NCI-H128 (cell line): ENCODE measurements around the gene RHBDD3.
A peak's percentile ranks its signal among the peaks of the same experiment; 100 is the strongest.

ENCODE experiments used
- DNase-seq: peaks from one replicate; lab custom pipeline; 2025; ENCODE audit not compliant: unreplicated experiment; lab: John Stamatoyannopoulos, UW

Gene RHBDD3

DNA sequence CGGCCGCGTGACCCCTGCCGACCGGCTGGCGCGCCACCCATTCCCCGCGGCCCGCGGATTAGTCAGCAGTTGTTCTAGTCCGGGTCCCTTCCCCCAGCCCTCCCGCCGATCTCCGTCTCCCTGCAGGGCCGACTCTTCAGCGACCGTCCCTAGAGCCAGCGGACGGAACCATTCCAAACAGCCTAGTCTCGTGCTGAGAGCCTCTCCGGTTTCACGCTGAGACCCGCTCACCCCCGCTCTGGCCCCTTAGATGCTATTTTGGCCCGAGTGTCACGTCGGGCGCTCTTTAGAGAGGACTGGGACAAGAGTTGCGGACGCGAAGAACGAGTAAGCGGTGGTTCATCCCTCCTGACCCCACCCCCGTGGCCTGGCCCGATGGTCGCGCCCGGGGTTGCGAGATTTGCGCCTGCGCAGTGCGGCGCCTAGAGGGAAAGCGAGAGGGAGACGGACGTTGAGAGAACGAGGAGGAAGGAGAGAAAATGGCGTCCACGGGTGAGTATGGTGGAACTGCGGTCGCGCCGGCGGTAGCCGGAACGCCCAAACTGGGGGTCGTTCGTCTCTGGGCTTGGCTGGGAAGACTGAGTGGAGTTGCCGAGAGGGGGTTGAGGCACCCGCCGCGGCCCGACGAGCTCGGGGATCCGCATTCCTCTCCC lies at the start of gene RHBDD3, which contains the start of gene EWSR1:
RHBDD3 (minus strand) TSS at position 124 of the 653 bp plus-strand sequence. CDS start 2,355 bp downstream, outside the sequence.
EWSR1 (plus strand) TSS at position 411 of the 653 bp plus-strand sequence; CDS start at position 480, 69 bp downstream.
- peak; percentile 93 for DNase-seq

DNA sequence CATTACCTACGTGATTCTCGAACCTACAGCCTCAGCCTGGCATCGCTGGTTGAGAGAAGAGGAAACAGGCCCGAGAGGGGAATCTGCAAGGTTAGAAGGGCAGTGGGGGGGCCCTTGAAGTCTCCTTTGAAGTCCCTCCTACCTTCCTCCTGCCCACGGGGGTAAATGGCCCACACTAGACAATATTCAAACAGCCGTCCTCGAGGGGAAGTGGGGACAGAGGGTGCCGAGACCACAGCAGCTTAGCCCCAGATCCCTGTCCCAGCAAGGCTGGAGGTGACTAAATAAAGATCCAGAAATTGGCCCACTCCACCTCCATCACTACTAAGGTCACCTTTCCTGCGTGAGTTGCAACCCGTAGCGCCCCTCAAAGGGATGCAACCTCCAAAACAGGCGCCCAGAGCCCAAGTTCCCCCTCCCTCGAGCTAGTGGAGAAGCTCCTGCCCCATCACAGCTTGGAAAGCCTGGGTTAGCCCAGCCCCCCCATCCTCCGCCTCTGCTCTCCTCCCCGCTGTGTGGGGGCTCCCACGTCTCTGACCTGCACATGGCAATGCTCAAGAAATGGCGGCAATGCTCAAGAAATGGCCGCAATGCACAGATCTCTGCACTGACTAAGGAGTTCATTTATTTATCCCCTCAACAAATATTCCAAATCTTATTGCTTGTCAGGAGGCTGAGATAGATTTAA lies 48.5 kb upstream of the RHBDD3 start:
- DNase-seq, result no peak

DNA sequence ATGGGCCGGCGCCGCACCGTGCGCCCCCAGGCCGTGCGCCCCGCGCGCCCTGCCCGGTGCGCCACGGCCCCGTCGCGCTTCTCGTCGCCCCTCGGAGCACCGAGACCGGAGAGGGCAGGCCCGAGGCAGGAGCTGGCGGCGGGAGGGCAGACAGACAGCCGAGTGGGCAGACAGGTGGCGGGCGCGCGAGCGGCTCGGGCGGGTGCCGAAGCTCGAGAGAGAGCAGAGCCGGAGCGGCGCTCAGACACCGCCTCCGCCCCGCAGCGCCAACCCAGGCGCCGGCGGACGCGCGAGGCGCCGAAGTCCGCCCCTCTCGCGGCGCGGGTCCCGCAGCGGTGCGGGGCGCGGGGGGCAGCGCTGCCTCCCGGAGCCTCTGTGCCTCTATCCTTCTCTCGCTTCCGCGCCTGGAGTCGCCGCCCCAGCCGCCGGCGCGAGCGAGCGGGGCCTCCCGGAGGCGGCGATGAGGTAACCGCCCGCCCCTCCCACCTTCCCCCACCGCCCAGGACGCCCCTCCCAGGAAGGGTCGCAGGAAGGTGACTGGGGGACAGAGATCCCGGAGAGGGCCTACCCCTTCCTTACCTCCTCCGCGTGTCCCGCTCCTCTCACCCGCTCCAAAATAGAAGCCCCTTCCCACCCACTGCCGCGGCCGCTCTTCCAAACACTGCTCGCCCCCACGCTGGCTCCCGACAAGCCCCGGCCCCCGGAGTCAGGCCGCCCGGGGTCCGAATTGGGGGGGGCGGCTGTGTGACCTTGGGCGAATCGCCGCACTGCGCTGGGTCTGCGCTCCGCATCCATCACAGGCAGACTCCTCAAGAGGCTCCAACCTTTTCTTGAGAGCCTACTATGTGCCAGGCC lies 47.7 kb upstream of the RHBDD3 start, which contains the start of gene RASL10A:
RASL10A (minus strand) TSS at position 412 of the 855 bp plus-strand sequence. CDS start 451 bp downstream, outside the sequence.
- DNase-seq, result no peak

DNA sequence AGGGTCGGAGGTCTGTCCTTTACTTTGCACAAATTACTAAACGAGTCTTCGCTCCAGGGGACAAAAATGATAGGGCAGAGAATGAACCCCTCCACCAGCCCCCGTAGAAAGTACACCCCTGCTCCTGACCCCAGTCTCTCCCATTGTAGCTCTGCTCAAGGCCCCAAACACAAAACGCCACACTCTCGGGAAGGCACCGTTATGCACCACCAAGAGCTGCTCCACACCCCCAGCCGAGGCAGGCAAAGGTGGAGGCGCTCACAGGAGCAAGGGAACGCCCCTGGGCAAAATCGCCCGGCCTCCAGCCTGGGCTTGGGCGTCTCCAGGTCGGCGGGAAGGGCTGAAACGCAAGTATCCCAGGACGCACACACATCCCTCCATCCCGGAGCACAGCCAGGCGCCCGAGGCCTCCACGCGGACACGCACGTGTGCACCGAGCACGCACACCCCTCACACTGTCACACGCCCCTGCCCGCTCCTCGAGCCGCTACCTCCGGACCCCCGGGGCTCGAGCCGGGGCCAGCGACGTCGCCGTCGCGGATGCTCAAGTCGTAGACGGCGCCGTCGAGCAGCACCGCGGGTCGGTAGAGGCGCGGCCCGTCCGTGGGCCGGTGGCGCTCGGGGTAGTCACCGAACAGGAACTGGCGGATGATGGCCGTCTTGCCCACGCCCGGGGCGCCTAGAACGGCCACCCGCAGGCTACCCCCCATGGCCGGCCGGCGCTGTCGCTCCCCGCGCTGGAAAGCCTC lies 46.9 kb upstream of the RHBDD3 start:
- DNase-seq, result no peak

DNA sequence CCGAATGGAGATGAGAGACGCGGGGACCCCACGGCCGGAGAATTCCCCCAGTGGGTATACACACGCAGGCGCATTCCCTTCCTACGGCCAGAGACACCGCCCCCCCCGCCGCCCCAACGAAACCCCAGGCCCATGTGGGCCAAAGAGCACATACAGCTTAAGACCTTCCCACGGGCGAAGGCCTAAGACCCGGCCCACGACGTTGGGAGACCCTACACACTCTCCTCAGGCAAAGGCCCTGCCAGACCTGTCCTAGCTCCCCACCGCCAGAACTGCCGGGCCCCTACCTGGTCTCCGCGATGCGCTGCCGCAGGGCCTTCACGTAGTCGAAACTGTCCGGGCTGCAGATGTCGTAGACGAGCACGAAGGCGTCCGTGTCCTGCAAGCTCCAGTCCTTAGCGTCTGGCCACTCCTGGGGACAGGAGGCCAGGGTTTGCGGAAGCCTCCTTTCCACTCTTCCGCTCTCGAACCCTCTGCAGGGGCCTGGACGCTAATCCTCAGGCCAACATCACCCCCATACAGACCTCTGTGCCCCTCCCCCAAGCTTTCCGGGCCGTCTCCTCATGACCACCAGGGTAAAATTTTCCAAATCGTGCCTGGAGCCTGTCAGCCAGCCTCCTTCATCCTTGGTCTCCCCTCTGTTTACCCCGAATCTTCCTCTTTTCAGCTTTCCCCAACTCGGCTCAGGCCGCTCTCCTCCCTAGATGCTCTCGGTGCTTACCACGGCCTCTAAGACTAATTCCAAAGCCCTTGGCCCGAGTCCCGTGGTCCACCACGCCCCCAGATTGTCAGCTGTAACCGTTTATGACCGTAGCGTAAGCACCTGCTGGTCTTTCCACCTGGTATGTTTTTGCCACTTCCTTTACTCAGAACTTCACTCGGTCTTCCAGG lies 46.0 kb upstream of the RHBDD3 start:
- no peak for DNase-seq

DNA sequence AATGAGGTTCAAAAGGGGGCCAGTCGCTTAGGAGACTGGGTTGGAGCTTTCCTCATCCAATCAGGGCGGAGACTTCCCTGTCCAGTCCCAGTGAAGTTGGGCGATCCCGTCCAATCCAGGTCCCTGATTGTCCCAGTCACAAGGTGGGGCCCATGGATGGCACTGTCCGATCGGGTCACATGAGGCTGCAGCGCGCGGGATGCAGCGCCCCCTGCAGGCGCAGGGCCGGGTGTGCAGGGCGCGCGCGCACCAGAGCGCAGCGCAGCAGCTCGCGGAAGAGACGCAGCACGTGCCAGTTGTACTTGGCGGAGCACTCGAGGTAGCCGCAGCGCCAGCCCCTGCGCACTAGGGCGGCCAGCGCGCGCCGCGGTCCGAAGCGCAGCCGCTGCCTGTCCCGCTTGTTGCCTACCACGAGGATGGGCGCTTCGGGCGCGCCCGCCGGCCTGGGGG lies 45.4 kb upstream of the RHBDD3 start:
- DNase-seq, result no peak

DNA sequence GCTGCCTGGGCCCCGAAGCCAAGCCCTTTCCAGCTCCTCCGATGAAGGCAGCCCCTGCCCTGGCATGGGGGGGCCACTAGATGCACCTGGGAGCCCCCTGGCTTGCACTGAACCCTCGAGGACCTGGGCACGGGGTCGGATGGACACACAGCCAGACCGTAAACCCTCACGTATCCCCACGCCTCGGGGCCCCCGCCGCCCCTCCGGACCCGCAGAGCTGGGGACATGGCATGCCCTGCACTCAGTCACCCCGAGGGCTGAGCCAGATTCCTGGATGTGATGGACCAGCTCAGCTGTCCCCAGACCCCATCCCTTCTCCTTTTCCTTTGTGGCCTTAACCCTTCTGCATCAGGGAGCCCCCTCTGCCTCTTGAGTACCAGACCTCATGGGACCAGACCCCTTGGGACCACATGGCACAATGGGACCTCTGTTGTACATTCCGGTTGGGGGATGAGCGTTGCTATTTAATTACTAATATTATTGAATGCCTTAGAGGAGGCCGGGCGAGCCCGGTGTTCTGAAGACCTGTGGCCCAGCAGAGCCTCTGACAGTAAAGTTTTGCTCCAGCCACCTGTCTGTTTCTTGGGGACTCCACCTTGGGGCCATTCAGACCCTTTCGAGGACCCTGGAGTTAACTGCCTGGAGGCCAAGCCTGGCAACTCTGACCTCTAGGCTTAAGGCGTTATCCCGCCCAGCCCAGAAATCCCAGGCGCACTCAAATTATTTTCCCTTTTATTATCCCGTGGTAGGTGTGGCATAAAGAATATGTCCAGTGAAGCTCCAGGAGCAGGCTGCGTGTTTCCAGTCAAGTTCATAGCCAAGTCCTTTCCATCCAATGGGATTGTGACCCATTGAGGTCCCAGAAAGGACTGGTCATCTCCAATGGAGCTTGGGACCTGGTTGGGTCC lies 44.7 kb upstream of the RHBDD3 start:
- no peak for DNase-seq

DNA sequence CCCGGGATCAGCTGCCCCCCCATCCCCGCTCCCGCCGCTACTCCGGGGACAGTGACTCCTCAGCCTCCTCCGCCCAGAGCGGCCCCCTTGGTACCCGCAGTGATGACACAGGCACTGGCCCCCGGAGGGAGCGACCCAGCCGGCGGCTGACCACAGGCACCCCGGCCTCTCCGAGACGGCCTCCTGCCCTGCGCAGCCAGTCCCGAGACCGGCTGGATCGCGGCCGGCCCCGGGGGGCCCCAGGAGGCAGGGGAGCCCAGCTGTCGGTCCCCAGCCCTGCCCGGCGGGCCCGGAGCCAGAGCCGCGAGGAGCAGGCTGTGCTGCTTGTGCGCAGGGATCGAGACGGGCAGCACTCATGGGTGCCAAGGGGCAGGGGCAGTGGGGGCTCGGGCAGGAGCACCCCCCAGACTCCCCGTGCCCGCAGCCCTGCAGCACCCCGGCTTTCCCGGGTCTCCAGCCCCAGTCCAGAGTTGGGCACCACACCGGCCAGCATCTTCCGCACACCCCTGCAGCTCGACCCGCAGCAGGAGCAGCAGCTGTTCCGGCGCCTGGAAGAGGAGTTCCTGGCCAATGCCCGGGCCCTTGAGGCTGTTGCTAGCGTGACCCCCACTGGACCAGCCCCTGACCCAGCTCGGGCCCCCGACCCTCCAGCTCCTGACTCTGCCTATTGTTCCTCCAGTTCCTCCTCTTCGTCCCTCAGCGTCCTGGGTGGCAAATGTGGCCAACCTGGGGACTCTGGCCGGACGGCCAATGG lies 43.9 kb upstream of the RHBDD3 start:
- DNase-seq, result no peak

DNA sequence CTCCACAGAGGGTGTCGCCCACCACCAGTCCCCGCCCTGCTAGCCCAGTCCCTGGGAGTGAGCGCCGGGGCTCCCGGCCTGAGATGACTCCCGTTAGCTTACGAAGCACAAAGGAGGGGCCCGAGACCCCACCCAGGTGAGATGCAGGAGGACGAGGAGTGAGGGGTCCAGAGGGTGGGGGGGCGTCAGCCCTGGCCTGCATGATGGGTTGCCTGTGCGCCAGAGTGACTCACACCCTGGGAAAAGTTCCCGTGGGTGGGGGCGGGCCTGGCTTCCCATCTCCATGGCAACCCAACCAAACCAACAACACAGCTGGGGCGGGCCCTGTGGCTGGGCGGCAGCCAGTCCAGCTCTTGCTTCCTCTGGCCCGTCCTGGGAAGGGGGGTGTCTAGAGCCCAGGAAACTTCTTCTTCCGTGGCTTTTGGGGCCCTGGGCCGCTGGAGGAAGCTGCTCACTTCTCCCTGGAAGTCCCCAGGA lies 43.1 kb upstream of the RHBDD3 start:
- no peak for DNase-seq

DNA sequence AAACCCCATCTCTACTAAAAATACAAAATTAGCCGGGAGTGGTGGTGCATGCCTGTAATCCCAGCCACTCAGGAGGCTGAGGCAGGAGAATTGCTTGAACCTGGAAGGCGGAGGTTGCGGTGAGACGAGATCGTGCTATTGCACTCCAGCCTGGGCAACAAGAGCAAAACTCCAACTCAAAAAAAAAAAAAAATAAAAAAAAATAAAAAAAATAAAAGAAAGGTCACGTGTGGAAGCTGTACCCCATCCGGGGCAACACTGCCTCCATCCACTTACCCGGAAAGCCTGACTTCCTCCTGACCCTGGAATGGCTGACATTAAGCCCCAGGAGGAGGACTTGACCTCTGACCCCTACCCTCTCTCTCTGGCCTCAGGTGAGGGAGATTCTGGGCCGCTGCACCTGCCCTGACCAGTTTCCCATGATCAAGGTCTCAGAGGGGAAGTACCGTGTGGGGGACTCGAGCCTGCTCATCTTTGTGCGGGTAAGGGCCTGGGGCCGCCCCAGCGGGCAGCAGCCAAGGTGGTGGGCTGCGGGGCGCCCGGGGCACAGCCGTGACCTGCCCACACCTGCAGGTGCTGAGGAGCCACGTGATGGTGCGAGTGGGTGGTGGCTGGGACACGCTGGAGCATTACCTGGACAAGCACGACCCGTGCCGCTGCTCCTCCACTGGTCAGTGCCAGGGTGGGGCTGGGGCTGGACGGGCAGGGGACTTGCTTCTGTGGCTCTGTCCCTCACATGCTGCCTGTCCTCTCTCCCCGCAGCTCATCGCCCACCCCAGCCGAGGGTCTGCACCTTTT lies 42.5 kb upstream of the RHBDD3 start:
- no peak for DNase-seq

DNA sequence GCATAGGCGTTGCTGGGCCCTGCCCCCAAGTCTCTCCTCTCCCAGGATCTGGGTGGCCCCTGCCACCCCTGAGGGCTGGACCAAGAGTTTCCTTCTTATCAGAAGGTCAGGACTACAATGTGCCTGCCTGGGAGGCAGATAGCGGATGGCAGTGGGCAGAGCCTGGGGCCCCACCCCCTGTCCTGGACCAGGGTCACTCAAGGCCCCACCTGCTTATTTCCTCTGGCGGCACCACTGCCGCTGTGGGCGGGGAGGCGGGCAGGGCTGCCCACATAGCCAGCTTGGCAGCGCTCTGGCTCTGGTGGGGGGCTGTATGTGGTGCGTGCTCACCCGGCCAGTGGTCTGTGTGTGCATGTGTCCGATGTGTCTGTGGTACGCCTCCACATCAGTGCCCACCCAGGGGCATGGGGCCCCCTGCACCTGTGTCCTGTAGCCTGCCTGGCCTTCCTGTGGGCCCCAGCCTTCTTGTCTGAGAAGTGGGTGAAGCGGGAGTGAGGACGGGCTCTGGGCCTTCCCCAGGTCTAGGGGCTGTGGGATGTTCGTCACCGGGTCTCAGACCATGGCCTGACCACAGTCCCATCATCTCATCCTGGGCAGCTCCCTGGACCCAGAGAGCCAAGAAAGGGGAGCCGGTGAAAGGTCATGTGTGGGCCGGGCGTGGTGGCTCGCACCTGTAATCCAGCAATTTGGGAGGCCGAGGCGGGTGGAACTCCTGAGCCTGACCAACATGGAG lies 41.7 kb upstream of the RHBDD3 start:
- no peak for DNase-seq

DNA sequence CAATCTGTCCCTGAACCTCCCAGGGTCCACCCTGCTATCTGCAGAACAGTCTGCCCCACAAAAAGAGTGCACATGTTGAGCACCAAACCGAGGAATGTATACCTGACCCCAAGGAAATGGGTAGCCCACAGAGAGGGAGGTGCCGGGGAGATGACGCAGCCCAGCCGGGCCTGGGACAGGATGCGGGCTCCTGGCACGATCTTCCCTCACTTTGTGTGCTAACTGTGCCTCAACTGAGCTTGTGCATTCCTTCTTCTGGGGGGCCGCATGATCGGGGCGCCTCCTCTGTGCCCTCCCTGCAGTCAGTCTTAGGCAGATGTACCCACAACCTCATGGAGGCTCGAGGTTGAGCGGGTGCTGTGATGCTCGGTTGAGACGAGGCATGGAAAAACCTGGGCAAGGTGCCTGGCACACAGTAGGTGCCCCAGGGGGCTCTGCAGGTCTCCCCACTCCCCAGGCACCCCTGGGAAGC lies 41.0 kb upstream of the RHBDD3 start:
- no peak for DNase-seq

DNA sequence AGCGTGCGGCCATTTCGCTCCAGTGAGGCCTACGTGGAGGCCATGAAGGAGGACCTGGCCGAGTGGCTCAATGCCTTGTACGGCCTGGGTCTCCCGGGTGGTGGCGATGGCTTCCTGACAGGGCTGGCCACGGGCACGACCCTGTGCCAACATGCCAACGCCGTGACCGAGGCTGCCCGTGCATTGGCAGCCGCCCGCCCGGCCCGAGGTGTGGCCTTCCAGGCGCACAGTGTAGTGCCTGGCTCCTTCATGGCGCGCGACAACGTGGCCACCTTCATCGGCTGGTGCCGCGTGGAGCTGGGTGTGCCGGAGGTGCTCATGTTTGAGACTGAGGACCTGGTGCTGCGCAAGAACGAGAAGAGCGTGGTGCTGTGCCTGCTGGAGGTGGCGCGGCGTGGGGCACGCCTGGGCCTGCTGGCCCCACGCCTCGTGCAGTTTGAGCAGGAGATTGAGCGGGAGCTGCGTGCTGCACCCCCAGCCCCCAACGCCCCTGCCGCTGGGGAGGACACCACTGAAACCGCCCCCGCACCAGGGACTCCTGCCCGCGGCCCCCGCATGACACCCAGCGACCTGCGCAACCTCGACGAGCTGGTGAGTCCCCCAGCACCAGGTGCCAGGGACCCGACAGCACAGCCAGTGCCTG lies 40.5 kb upstream of the RHBDD3 start:
- DNase-seq, result no peak

DNA sequence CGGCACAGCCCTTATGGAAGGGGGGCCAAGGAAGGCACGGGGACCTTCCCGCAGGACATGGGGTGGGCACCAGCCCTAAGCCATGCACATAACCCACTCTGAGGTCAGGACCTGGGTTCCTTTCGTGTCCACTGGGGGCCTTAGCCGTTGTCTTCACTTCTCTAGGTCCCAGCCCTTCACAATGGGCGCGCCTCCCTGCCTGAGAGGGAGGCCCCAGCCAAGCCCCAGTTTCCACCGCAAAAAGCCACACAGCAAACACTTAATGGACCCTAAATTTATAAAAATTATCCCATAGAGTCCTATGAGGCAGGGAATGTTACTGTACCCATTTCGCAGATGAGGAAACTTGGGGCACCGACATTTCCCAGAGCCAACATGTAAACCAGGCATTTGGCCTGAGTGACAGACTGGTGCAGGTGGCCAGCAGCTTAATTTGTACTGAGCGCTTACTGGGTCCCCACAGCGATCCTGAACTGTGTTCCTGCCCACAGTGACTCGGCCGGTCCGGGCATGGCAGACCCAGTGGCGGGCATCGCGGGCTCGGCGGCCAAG lies 39.9 kb upstream of the RHBDD3 start:
- no peak for DNase-seq

DNA sequence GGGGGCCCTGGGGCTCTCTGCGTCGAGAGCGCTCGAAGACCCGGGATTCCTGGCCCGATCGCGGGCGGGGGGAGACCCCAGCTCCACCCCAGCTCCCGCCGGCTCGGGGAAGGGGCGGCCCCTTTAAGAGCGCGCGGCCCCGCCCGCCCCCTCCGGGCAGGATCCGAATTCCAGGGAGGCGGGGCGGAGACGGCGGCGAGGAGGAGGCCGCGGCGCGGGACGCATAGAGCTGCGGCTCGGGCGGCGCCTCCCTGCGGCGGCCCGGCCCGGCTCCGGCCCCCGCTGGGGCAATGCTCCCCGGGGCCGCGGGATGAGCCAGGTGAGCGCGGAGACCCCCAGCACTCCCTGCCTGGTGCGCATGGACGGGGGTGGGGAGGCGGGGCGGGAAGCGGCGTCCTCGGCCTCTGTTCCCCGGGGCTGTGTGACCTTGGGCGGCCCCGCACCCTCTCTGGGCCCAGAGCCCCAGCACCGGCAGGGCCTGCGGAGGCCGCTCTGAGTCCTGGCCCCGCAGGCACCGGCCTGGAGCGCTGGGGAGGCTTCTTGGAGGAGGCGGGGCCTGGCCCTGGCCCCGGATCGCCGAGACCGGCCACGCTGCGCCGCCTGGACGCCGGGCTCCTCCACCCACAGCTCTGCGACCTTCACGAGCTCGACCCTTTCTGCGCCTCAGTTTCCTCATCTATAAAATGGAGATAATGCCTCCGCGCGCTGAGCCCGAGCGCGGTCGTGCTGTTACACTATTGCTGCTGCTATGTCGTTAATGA lies 39.2 kb upstream of the RHBDD3 start:
- DNase-seq, result peak; percentile 2
